Activated naive CD4-positive, alpha-beta T cell treated with anti-CD3 and anti-CD28 coated beads, Interleukin-2, amount 10 ng/mL, durations not matched to agents 7 days and 5 days (primary cell): Measurements from ENCODE around the gene SART3.
"Not testable (repeated sequence)": the region's sequence is repeated elsewhere in the genome, so short reads cannot be mapped to it uniquely, and the experiment has no call there.

Experiments used
- CTCF ChIA-PET: fragments of 350-600 bp; sonication (Branson Sonifier 250); formaldehyde crosslinking; loops from one replicate; lab custom pipeline; 2021; ENCODE audit warnings: antibody characterized with exemption; lab: Charles Lee
- DNase-seq: peaks from one replicate; pipeline ENCODE4 v3.0.0-alpha.2; 2020
- H3K27ac Mint-ChIP-seq: one replicate; pipeline ENCODE4 v1.8.0; 2021; ENCODE audit warnings: mild to moderate bottlenecking, moderate library complexity, mixed read lengths
- H3K27me3 Mint-ChIP-seq: one replicate; pipeline ENCODE4 v1.8.0; 2021; ENCODE audit warnings: mild to moderate bottlenecking, mixed read lengths
- H3K36me3 Mint-ChIP-seq: one replicate; pipeline ENCODE4 v1.8.0; 2021; ENCODE audit warnings: mixed read lengths
- H3K4me1 Mint-ChIP-seq: one replicate; pipeline ENCODE4 v1.8.0; 2021; ENCODE audit warnings: mixed read lengths
- H3K4me3 Mint-ChIP-seq: one replicate; pipeline ENCODE4 v1.8.0; 2021; ENCODE audit warnings: mild to moderate bottlenecking, moderate library complexity, mixed read lengths
- H3K9me3 Mint-ChIP-seq: one replicate; pipeline ENCODE4 v1.8.0; 2021; ENCODE audit warnings: mixed read lengths

The SART3 gene

DNA sequence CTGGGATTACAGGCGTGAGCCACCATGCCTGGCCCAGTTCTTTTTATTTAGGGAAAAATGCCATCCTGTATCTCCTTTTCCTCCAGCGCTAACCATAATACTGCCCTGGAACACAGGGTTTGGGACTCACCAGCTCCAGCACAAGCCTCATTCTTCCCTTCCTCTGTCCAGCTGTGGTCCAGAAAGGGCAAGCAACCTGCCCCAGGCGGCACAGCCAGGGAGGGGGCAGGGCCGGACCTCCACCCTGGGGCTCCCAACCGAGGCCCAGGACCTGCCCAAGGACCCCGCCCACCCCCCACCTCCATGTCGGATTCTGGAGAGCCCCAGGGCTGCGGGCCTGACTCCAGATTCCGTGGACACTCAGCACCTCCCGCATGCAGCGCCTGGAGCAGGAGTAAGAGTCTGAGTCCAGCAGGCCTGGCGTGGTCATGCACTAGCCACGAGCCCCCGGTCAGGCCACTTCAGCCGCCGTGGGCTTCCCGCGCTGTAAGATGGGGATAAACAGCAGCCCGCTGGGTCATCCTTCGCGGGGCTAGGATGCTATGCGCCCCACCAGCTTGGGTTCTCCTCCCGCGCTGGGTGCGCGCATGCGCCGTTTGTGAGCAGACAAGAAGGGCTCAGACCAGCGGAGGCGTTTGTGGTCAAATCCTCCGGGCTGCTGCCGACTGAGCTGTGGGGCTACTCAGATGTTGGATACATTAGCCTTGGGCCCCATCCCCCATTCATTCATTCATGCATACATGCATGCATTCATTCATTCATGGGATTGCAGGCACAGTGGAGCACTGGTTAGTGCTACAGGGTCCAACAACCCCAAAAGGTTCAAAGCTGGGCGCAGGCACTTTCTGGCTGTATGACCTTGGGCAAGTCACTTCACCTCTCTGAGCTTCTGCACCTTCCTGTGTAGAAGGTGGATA lies 20.6 kb upstream of the SART3 start:
- DNase-seq, result no peak
- H3K36me3 Mint-ChIP-seq, result no peaks in the 10 kb centered on the region
- CTCF ChIA-PET, result interaction anchor here (0.9 kb wide), 1 partner anchor 35 kb away, joined by 4 read pairs; no protein-coding TSS in a partner anchor
- peaks cover 3% of the 10 kb centered on the region for H3K4me1 Mint-ChIP-seq
- peaks cover 4% of the 10 kb centered on the region for H3K9me3 Mint-ChIP-seq
- peaks cover 13% of the 10 kb centered on the region for H3K27me3 Mint-ChIP-seq
- no peak overlapping the region for H3K4me3 Mint-ChIP-seq
- H3K27ac Mint-ChIP-seq, result no peak overlapping the region

DNA sequence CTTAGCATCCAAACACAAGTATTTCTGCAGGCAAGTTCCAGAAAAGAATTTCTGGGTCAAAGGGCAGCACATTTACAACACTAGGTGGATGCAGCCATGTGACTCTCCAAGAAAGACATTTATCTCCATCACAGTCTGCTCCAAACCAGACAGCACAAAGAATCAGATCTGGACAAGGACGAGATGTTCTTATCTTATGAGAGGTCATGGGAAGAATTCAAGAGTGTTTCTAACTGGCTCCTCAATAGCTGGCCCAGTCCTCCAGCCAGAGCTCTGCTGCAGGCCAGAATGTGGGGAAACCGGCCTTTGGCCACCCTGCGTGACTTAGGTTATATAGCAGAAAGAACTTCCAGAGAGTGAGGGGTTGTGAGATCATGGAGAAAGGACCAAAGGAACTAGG lies 19.6 kb upstream of the SART3 start:
- DNase-seq, result no peak
- H3K9me3 Mint-ChIP-seq, result peaks cover 4% of the 10 kb centered on the region
- no peak overlapping the region for H3K4me3 Mint-ChIP-seq
- H3K27me3 Mint-ChIP-seq, result peaks cover 13% of the 10 kb centered on the region
- no peak overlapping the region for H3K27ac Mint-ChIP-seq
- CTCF ChIA-PET, result no interaction called here
- no peaks in the 10 kb centered on the region for H3K36me3 Mint-ChIP-seq
- peaks cover 11% of the 10 kb centered on the region for H3K4me1 Mint-ChIP-seq

DNA sequence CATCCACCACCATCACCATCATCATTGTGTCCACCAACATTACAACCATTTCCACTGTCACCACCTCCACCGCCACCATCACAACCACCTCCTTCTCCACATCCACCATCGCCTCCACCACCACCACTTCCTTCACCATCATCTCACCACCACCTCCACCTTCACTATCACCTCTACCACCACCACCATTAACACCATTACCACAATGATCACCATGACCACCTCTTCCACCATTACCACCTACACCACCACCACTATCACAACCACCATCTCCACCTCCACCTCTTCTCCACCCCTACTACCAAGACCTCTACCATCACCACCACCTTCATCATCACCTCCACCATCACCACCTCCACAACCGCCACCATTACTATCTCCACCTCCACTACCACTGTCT lies 17.8 kb upstream of the SART3 start:
- no peaks in the 10 kb centered on the region for H3K36me3 Mint-ChIP-seq
- peaks cover 27% of the 10 kb centered on the region for H3K4me1 Mint-ChIP-seq
- no peak overlapping the region for H3K4me3 Mint-ChIP-seq
- H3K27ac Mint-ChIP-seq, result peak overlapping the region; percentile 17
- CTCF ChIA-PET, result no interaction called here
- peaks cover 14% of the 10 kb centered on the region for H3K27me3 Mint-ChIP-seq
- DNase-seq, result no peak
- peaks cover 4% of the 10 kb centered on the region for H3K9me3 Mint-ChIP-seq

DNA sequence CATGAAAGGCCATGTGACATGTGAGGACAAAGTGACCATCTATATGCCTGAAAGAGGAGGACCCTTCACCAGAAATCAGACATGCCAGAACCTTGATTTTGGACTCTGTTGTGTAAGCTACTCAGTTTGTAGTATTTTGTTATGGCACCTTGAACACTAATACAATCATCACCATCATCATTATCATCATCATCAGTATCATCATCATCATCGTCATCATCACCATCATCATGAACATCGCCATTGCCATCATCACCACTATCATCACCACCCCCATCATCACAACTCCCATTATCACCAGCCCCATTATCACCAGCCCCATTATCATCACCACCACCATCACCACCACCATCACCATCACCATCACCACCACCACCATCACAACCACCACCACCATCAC lies 17.3 kb upstream of the SART3 start:
- Mint-ChIP-seq H3K36me3 (no peaks in the 10 kb centered on the region), H3K27ac (no peak overlapping the region), H3K4me1 (peaks cover 31% of the 10 kb centered on the region), H3K27me3 (peaks cover 14% of the 10 kb centered on the region), H3K9me3 (peaks cover 4% of the 10 kb centered on the region), H3K4me3 (no peak overlapping the region)
- CTCF ChIA-PET, result interaction anchor here (4.0 kb wide), 1 partner anchor 41 kb away, joined by 23 read pairs; no protein-coding TSS in a partner anchor
- no peak for DNase-seq

DNA sequence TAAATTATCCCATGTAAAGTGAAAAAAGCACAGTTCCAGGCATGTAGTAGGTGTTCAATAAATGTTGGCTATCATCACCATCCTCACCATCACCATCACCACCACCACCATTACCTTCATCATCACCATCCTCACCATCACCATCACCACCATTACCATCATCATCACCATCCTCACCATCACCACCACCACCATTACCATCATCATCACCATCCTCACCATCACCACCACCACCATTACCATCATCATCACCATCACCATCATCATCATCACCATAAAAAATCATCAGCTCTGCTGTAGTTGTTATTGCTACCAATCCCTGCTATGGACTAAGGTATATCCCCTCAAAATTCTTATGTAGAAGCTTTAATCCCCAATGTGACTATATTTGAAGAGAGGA lies 16.5 kb upstream of the SART3 start:
- no peak for DNase-seq
- H3K27ac Mint-ChIP-seq, result no peak overlapping the region
- CTCF ChIA-PET, result interaction anchor here (1.0 to 4.0 kb wide), 2 partner anchors 17 to 42 kb away, joined by 3 to 23 read pairs; no protein-coding TSS in a partner anchor
- H3K9me3 Mint-ChIP-seq, result peaks cover 4% of the 10 kb centered on the region
- H3K36me3 Mint-ChIP-seq, result no peaks in the 10 kb centered on the region
- peaks cover 32% of the 10 kb centered on the region for H3K4me1 Mint-ChIP-seq
- peaks cover 14% of the 10 kb centered on the region for H3K27me3 Mint-ChIP-seq
- no peak overlapping the region for H3K4me3 Mint-ChIP-seq

DNA sequence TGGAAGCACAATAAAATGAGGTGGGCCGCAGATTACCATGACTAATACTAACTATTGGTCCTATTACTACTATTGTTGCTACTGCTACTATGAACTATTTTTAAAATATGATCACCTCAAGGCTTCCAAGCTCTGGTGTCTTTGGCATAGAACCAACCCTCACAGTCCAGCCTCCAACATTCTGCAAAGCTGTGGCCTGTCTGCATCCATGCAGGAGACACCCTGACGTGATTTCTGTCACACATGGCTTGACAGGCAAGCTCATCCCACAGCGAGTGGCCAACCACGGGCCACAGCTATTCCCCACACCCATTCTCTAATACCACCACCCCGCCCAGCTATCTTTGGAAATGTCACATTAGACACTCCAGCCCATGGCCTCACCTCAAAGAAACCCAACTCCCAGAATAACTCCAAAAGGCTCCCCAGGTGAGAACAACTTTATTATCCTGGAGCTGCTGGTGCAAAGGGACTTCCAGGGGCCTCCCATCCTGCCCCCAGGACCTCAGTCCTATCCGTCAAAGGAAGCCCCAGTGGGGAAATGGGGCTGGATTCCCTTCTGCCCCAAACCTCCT lies 15.8 kb upstream of the SART3 start:
- Mint-ChIP-seq H3K4me1 (peaks cover 37% of the 10 kb centered on the region), H3K36me3 (no peaks in the 10 kb centered on the region), H3K27me3 (peaks cover 14% of the 10 kb centered on the region), H3K4me3 (no peak overlapping the region), H3K27ac (no peak overlapping the region), H3K9me3 (peaks cover 4% of the 10 kb centered on the region)
- CTCF ChIA-PET, result interaction anchor here (1.0 to 4.0 kb wide), 2 partner anchors 18 to 42 kb away, joined by 3 to 23 read pairs; no protein-coding TSS in a partner anchor
- DNase-seq, result no peak

DNA sequence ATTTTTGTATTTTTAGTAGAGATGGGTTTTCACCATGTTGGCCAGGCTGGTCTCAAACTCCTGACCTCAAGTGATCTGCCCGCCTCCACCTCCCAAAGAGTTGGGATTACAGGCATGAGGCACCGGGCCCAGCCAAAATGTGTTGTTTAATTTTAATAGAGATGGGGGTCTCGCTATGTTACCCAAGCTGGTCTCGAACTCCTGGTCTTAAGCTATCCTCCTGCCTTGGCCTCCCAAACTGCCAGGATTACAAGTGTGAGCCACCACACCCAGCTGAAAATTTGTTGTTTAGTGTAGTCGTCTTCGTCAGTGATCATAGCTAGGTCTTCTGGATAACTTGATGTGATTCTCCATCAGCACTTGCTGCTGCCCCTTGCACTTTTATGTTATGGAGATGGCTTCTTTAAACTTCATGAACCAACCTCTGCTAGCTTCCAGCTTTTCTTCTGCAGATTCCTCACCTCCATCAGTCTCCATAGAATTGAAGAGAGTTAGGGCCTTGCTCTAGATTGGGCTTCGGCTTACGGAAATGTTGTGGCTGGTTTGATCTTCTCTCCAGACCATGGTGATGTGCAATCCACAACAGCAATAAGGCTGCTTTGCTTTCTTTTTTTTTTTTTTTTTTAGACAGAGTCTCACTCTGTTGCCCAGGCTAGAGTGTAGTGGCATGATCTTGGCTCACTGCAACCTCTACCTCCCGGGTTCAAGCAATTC lies 14.4 kb upstream of the SART3 start:
- Mint-ChIP-seq H3K9me3 (peaks cover 4% of the 10 kb centered on the region), H3K27me3 (peaks cover 14% of the 10 kb centered on the region), H3K4me3 (no peak overlapping the region), H3K4me1 (peaks cover 46% of the 10 kb centered on the region), H3K27ac (peak overlapping the region; percentile 80), H3K36me3 (peaks cover 5% of the 10 kb centered on the region)
- CTCF ChIA-PET, result interaction anchor here (1.0 to 4.0 kb wide), 2 partner anchors 20 to 44 kb away, joined by 3 to 23 read pairs; no protein-coding TSS in a partner anchor
- no peak for DNase-seq

DNA sequence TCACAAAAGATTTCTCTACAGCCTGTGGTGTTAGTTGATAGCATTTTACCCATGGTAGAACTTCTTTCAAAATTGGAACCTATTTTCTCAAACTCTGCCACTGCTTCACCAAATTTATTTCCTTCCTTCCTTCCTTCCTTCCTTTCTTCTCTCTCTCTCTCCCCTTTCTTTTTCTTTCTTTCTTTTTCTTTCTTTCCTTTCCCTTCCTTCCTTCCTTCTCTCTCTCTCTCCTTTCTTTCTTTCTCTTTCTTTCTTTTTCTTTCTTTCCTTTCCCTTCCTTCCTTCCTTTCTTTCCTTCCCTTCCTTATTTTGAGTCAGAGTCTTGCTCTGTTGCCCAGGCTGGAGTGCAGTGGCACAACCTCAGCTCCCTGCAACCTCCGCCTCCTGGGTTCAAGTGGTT lies 13.3 kb upstream of the SART3 start:
- H3K27ac Mint-ChIP-seq, DNase-seq, H3K4me3 Mint-ChIP-seq, H3K9me3 Mint-ChIP-seq: not testable (repeated sequence)
- CTCF ChIA-PET, result interaction anchor here (4.0 kb wide), 1 partner anchor 45 kb away, joined by 23 read pairs; no protein-coding TSS in a partner anchor
- Mint-ChIP-seq H3K4me1 (peaks cover 57% of the 10 kb centered on the region), H3K36me3 (peaks cover 10% of the 10 kb centered on the region), H3K27me3 (peaks cover 14% of the 10 kb centered on the region)

DNA sequence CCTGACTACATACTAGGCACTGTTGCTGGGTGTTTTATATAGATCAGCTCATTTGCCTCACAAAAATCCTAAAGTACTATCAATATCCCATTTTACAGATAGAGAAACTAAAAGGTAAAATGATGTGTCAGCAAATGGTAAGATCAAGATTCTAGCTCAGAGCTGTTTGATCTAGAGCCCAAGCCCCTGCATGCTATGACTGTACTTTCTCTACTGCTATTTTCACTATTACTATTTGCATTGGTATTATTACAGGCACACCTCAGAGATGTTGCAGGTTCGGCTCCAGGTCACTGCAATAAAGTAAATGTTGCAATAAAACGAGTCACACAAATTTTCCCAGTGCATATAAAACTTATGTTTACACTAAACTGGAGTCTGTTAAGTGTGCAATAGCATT lies 12.3 kb upstream of the SART3 start:
- Mint-ChIP-seq H3K27ac (no peak overlapping the region), H3K4me1 (peaks cover 67% of the 10 kb centered on the region), H3K36me3 (peaks cover 19% of the 10 kb centered on the region), H3K9me3 (no peaks in the 10 kb centered on the region), H3K27me3 (peaks cover 9% of the 10 kb centered on the region), H3K4me3 (no peak overlapping the region)
- DNase-seq, result no peak
- CTCF ChIA-PET, result interaction anchor here (0.6 to 15.3 kb wide), 5 partner anchors 9 to 231 kb away, joined by 3 to 268 read pairs (median 4); no protein-coding TSS in a partner anchor

DNA sequence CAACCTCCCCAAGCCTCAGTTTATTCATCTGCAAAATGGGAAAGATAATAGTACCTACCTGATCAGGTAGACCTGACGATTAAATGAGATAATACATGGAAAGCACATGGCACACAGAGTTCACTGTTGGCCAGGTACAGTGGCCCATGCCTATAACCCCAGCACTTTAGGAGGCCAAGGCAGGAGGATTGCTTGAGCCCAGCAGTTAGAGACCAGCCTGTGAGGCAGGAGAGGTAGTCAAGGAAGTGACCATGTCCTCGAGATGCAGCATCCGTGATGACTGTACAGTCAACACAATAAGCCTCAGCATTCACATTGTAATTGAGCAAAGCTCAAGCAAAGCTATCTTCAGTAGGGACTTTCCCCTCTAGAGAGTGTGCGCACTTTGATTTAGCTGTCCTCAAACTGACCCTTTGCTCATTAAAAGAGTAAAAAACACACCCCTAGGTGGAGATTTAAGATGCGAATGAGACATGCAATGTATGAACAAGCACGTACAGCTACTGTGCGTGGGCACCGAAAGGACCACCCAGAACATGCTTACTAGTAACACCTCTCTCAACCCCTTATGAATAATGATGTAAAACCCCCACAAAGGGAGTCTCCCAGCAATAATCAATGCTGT lies 11.3 kb upstream of the SART3 start:
- Mint-ChIP-seq H3K27ac (peak overlapping the region; percentile 33), H3K4me1 (peaks cover 77% of the 10 kb centered on the region), H3K4me3 (no peak overlapping the region), H3K36me3 (peaks cover 28% of the 10 kb centered on the region), H3K9me3 (no peaks in the 10 kb centered on the region), H3K27me3 (peaks cover 9% of the 10 kb centered on the region)
- CTCF ChIA-PET, result interaction anchor here (0.6 to 15.3 kb wide), 8 partner anchors 8 to 523 kb away, joined by 3 to 268 read pairs (median 4); partner anchors contain the start of gene SART3
- DNase-seq, result no peak

DNA sequence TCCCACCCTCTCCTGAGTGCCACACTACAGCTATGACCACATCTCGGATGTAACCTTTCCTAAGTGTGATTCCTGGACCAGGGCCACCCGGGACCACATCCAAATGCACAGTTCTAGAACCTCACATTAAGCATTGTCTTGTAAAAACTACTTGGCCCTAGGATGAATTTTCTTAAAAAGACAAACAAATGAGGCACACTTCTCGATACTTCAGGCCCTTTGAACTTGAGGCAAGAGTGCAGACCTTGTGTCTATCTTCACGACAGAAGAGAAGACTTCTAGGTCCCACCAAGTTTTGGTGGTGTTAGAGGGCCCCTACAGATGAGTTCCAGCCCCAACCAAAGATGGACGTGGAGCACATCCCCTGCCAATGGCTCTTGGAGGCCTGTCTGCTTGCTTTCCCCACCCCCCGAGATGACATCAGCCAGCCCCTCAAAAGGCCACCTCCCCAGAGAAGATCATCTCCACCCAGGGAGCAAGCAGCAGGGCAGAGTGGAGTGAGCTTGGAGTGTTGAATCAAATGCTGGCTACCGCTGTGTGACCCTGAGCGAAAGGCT lies 10.7 kb upstream of the SART3 start:
- peaks cover 5% of the 10 kb centered on the region for H3K27me3 Mint-ChIP-seq
- peaks cover 81% of the 10 kb centered on the region for H3K4me1 Mint-ChIP-seq
- CTCF ChIA-PET, result interaction anchor here (0.6 to 15.3 kb wide), 6 partner anchors 11 to 379 kb away, joined by 3 to 268 read pairs (median 4); partner anchors contain the start of gene SART3
- H3K9me3 Mint-ChIP-seq, result no peaks in the 10 kb centered on the region
- peaks cover 34% of the 10 kb centered on the region for H3K36me3 Mint-ChIP-seq
- DNase-seq, result no peak
- peak overlapping the region; percentile 33 for H3K27ac Mint-ChIP-seq
- H3K4me3 Mint-ChIP-seq, result no peak overlapping the region

DNA sequence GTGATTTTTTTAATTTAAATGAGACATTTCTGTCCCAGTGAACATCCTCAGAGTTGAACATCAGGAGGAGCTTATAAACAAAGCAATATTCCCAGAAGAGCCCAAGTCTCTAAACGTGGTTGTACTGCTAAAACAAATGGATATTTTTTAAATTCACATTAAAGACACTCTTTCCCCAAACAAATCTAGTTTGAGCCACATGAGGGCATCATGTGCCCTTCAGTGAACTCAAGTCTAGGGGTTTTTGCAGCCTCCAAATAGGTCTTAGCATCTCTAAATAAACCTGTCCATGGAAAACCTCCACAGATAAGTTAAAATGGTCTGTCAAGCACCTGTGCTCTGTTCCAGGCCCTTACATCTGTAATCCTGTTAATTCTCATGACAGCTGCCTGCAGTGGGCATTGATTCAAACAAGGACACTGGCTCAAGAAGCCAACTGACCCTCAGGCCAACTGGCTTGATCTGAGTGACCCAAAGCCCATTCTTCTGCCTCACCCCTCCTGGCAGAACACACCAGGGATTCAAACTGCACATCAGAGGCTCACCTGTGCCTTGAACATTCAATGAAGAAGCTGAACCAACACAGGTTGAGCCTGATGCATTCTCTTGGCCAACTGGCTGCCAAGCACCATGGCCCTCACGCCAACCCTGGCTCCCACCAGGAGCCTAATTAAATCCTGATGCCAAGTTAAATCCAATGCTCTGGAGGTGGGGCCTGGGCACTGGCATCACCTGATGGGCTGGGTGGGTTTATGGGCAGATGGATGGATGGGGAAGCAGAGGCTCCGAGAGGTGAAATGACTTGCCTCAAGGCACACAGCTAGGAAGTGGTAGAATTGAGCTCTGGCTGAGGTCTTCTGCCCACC lies 10.0 kb upstream of the SART3 start:
- H3K4me1 Mint-ChIP-seq, result peaks cover 80% of the 10 kb centered on the region
- DNase-seq, result no peak
- CTCF ChIA-PET, result interaction anchor here (0.6 to 15.3 kb wide), 11 partner anchors 9 to 379 kb away, joined by 3 to 268 read pairs (median 4); partner anchors contain the start of genes ISCU and SART3
- H3K27ac Mint-ChIP-seq, result peak overlapping the region; percentile 78
- H3K4me3 Mint-ChIP-seq, result no peak overlapping the region
- peaks cover 5% of the 10 kb centered on the region for H3K27me3 Mint-ChIP-seq
- H3K9me3 Mint-ChIP-seq, result no peaks in the 10 kb centered on the region
- peaks cover 40% of the 10 kb centered on the region for H3K36me3 Mint-ChIP-seq
